HG03432 (cell line): ENCODE results near the gene CAV1.

ENCODE experiments used
- ATAC-seq: cut with Tn5 transposase; IDR thresholded peaks from one replicate; pipeline ENCODE4 v1.9.1; 2021; ENCODE audit warnings: mild to moderate bottlenecking, moderate library complexity; ENCODE audit not compliant: unreplicated experiment

CAV1 gene

GRCh38 chr7:116553168-116553964, 28.5 kb downstream of the CAV1 start:
- ATAC-seq, result no peak

GRCh38 chr7:116554436-116554835, 29.6 kb downstream of the CAV1 start:
- ATAC-seq, result no peak

GRCh38 chr7:116554911-116555310, 30.1 kb downstream of the CAV1 start:
- no peak for ATAC-seq

GRCh38 chr7:116557066-116557585, 32.3 kb downstream of the CAV1 start:
- ATAC-seq, result no peak

GRCh38 chr7:116557901-116558300, 33.1 kb downstream of the CAV1 start:
- no peak for ATAC-seq

GRCh38 chr7:116560021-116560970, 35.5 kb downstream of the CAV1 start:
- no peak for ATAC-seq

GRCh38 chr7:116561697-116562483, 37.1 kb downstream of the CAV1 start:
- no peak for ATAC-seq

GRCh38 chr7:116562529-116563121, 37.8 kb downstream of the CAV1 start:
- no peak for ATAC-seq

GRCh38 chr7:116565981-116566380, 41.1 kb downstream of the CAV1 start:
- no peak for ATAC-seq

- ATAC-seq, result no peak
Measured at GRCh38 chr7:116566666-116567065, 41.8 kb downstream of the CAV1 start.

GRCh38 chr7:116569737-116570136, 44.9 kb downstream of the CAV1 start:
- no peak for ATAC-seq

- ATAC-seq, result no peak
Measured at GRCh38 chr7:116570306-116570705, 45.5 kb downstream of the CAV1 start.

- no peak for ATAC-seq
Measured at GRCh38 chr7:116571037-116571436, 46.2 kb downstream of the CAV1 start.

GRCh38 chr7:116571552-116571951, 46.7 kb downstream of the CAV1 start:
- ATAC-seq, result no peak

GRCh38 chr7:116572036-116572435, 47.2 kb downstream of the CAV1 start:
- ATAC-seq, result peak; percentile 28

GRCh38 chr7:116573541-116573940, 48.7 kb downstream of the CAV1 start:
- ATAC-seq, result no peak

GRCh38 chr7:116574025-116574822, 49.4 kb downstream of the CAV1 start:
- peak; percentile 43 for ATAC-seq

GRCh38 chr7:116575853-116576252, 51.0 kb downstream of the CAV1 start:
- no peak for ATAC-seq
